H9 (cell line): Measurements from ENCODE around the gene CLCN6. TPM values are rescaled to one million over a fixed set of nuclear protein-coding genes. Genes with fewer than 3 reads are reported as not detected.
A peak's percentile ranks its signal among the peaks of the same experiment; 100 is the strongest.

Source experiments
- DNase-seq: peaks from one replicate; pipeline ENCODE4 v3.0.0-alpha.2; 2017
- H2AFZ ChIP-seq: one replicate; pipeline ENCODE4 v1.6.1; 2013; ENCODE audit warnings: mild to moderate bottlenecking, low read length, control low read depth, moderate library complexity
- H2AK5ac ChIP-seq: 2 replicates; pipeline ENCODE4 v1.6.1; 2013; ENCODE audit warnings: low read length, control low read depth, mixed read lengths; ENCODE audit not compliant: insufficient read length
- H2BK120ac ChIP-seq: one replicate; pipeline ENCODE4 v1.6.1; 2013; ENCODE audit warnings: low read depth, mild to moderate bottlenecking, low read length, control low read depth, inconsistent platforms; ENCODE audit not compliant: poor library complexity, severe bottlenecking
- H2BK12ac ChIP-seq: 2 replicates; pipeline ENCODE4 v1.6.1; 2013; ENCODE audit warnings: low read length, control low read depth, mixed read lengths, low read depth; ENCODE audit not compliant: insufficient read length
- H2BK15ac ChIP-seq: 2 replicates; pipeline ENCODE4 v1.6.1; 2013; ENCODE audit warnings: low read depth, low read length, control low read depth
- H2BK20ac ChIP-seq: one replicate; pipeline ENCODE4 v1.6.1; 2013; ENCODE audit warnings: low read depth, mild to moderate bottlenecking, low read length, control low read depth, inconsistent platforms; ENCODE audit not compliant: poor library complexity, severe bottlenecking
- H2BK5ac ChIP-seq: 2 replicates; pipeline ENCODE4 v1.6.1; 2013; ENCODE audit warnings: low read length, control low read depth, mixed read lengths; ENCODE audit not compliant: insufficient read length
- H3K14ac ChIP-seq: 2 replicates; pipeline ENCODE4 v1.6.1; 2013; ENCODE audit warnings: low read length, control low read depth; ENCODE audit not compliant: insufficient read depth
- H3K18ac ChIP-seq: 2 replicates; pipeline ENCODE4 v1.6.1; 2013; ENCODE audit warnings: low read depth, mild to moderate bottlenecking, mixed read lengths, low read length, control low read depth; ENCODE audit not compliant: insufficient read length
- H3K23ac ChIP-seq: 2 replicates; pipeline ENCODE4 v1.6.1; 2013; ENCODE audit warnings: low read length, control low read depth, mixed read lengths, low read depth; ENCODE audit not compliant: insufficient read length
- H3K23me2 ChIP-seq: 2 replicates; pipeline ENCODE4 v1.6.1; 2013; ENCODE audit warnings: low read depth, mild to moderate bottlenecking, mixed read lengths, low read length, control low read depth; ENCODE audit not compliant: insufficient read length, poor library complexity, severe bottlenecking
- H3K27ac ChIP-seq: 2 replicates; pipeline ENCODE4 v1.5.1; 2013; ENCODE audit warnings: low read length, control low read depth, mixed read lengths, low read depth; ENCODE audit not compliant: insufficient read length
- H3K27me3 ChIP-seq: 2 replicates; pipeline ENCODE4 v1.6.1; 2013; ENCODE audit warnings: low read length, control low read depth, inconsistent platforms; ENCODE audit not compliant: insufficient read depth
- H3K4ac ChIP-seq: 2 replicates; pipeline ENCODE4 v1.6.1; 2013; ENCODE audit warnings: low read depth, mild to moderate bottlenecking, control low read depth, inconsistent platforms, low read length, moderate library complexity
- H3K4me1 ChIP-seq: 2 replicates; pipeline ENCODE4 v1.6.1; 2013; ENCODE audit warnings: low read length, control low read depth, inconsistent platforms; ENCODE audit not compliant: insufficient read depth
- H3K4me2 ChIP-seq: 2 replicates; pipeline ENCODE4 v1.6.1; 2013; ENCODE audit warnings: low read length, control low read depth, mixed read lengths; ENCODE audit not compliant: insufficient read length, insufficient read depth
- H3K56ac ChIP-seq: 2 replicates; pipeline ENCODE4 v1.6.1; 2013; ENCODE audit warnings: low read depth, mild to moderate bottlenecking, mixed read lengths, low read length, control low read depth; ENCODE audit not compliant: insufficient read length
- H3K79me1 ChIP-seq: 2 replicates; pipeline ENCODE4 v1.6.1; 2013; ENCODE audit warnings: low read depth, mild to moderate bottlenecking, moderate library complexity, low read length, control low read depth, inconsistent platforms; ENCODE audit not compliant: insufficient read depth, poor library complexity, severe bottlenecking
- H3K79me2 ChIP-seq: 2 replicates; pipeline ENCODE4 v1.6.1; 2013; ENCODE audit warnings: low read length, control low read depth, inconsistent platforms; ENCODE audit not compliant: insufficient read depth
- H3K9ac ChIP-seq: 2 replicates; pipeline ENCODE4 v1.6.1; 2013; ENCODE audit warnings: low read length, control low read depth, mixed read lengths; ENCODE audit not compliant: insufficient read length; ENCODE audit errors: extremely low read depth
- H3K9me3 ChIP-seq: one replicate; pipeline ENCODE4 v1.6.1; 2013; ENCODE audit warnings: low read depth, low read length, inconsistent platforms; ENCODE audit not compliant: control insufficient read depth
- H3T11ph ChIP-seq: one replicate; pipeline ENCODE4 v1.6.1; 2013; ENCODE audit warnings: mild to moderate bottlenecking, low read length, control low read depth, inconsistent platforms
- H4K20me1 ChIP-seq: one replicate; pipeline ENCODE4 v1.6.1; 2013; ENCODE audit not compliant: control insufficient read depth, insufficient read length, insufficient read depth
- H4K5ac ChIP-seq: 2 replicates; pipeline ENCODE4 v1.6.1; 2013; ENCODE audit warnings: low read depth, mild to moderate bottlenecking, mixed read lengths, low read length, control low read depth; ENCODE audit not compliant: insufficient read length
- H4K8ac ChIP-seq: replicated peaks from 2 replicates; pipeline ENCODE4 v1.6.1; 2013; ENCODE audit warnings: low read length, control low read depth, mixed read lengths, low read depth; ENCODE audit not compliant: insufficient read length
- H4K91ac ChIP-seq: 2 replicates; pipeline ENCODE4 v1.6.1; 2013; ENCODE audit warnings: low read depth, mild to moderate bottlenecking, moderate library complexity, mixed read lengths, low read length, control low read depth; ENCODE audit not compliant: insufficient read length
- H3K27ac Mint-ChIP-seq, 3 experiments: 2 replicates in 2 of 3; 3 replicates in 1 of 3; pipeline ENCODE4 v1.8.0; 2020 to 2021; ENCODE audit warnings: mixed read lengths in 3 of 3, mild to moderate bottlenecking in 1 of 3, moderate library complexity in 1 of 3
- H3K27me3 Mint-ChIP-seq: 2 replicates; pipeline ENCODE4 v1.8.0; 2021; ENCODE audit warnings: low read depth, mild to moderate bottlenecking, moderate library complexity, mixed read lengths
- H3K36me3 Mint-ChIP-seq, 3 experiments: 2 replicates in 2 of 3; 3 replicates in 1 of 3; pipeline ENCODE4 v1.8.0; 2020 to 2021; ENCODE audit warnings: low read depth in 3 of 3, mixed read lengths in 3 of 3; ENCODE audit not compliant: insufficient read depth in 1 of 3
- H3K4me1 Mint-ChIP-seq, 2 experiments: 2 replicates each; pipeline ENCODE4 v1.8.0; 2020; ENCODE audit warnings: mixed read lengths in 2 of 2
- H3K4me3 Mint-ChIP-seq, 2 experiments: 2 replicates in 1 of 2; 3 replicates in 1 of 2; pipeline ENCODE4 v1.8.0; 2020 to 2021; ENCODE audit warnings: mild to moderate bottlenecking in 2 of 2, mixed read lengths in 2 of 2, moderate library complexity in 1 of 2
- H3K9me3 Mint-ChIP-seq, 2 experiments: 2 replicates in 1 of 2; 3 replicates in 1 of 2; pipeline ENCODE4 v1.8.0; 2020; ENCODE audit warnings: mild to moderate bottlenecking in 2 of 2, mixed read lengths in 2 of 2, moderate library complexity in 1 of 2
- CTCF ChIP-seq: fragments of 200-600 bp; sonication (generic); conservative IDR thresholded peaks from 3 replicates; pipeline ENCODE4 v1.8.0; 2021; ENCODE audit warnings: antibody characterized with exemption, mild to moderate bottlenecking
- WGBS: extraction: QIAGEN DNeasy Blood & Tissue Kit; methylation state at CpG from one replicate; pipeline ENCODE4 v1.1.7; 2013; ENCODE audit warnings: missing lambda C conversion rate, low lambda C conversion rate, mixed read lengths; ENCODE audit not compliant: insufficient read length; ENCODE audit errors: extremely low coverage; 5-methylcytosine and 5-hydroxymethylcytosine counted together
- total RNA-seq: library from RNA; stranded (reverse); gene quantifications from 2 replicates; pipeline ENCODE4 v1.2.1, GENCODE V29; 2021

The CLCN6 gene
- total RNA-seq, 1 experiment from 2014 or later, result 20.5 TPM

GRCh38 chr1:11802973-11803885 is 2.8 kb upstream of the CLCN6 start:
- peak overlapping the region; percentile 6 for H3K9ac ChIP-seq
- H2AFZ ChIP-seq, result no peak overlapping the region
- no peak overlapping the region for H3K27ac ChIP-seq

More at GRCh38 chr1:11802973-11803885, 2.8 kb upstream of the CLCN6 start:
- WGBS, result no CpG with 5 or more reads among the region's 28 CpGs
- peak overlapping the region; percentile 91 to 97 (median 94) for H3K27ac Mint-ChIP-seq
- Histone ChIP-seq H3K27me3 (no peaks in the 10 kb centered on the region), H2BK120ac (no peak overlapping the region), H3T11ph (no peak overlapping the region), H4K5ac (no peak overlapping the region), H2BK5ac (no peak overlapping the region), H4K8ac (no peak overlapping the region), H2BK20ac (no peak overlapping the region), H3K9me3 (no peaks in the 10 kb centered on the region), H3K79me2 (peaks cover 7% of the 10 kb centered on the region; the same call in 1 of the 2 replicates), H3K18ac (no peak overlapping the region), H4K20me1 (no peaks in the 10 kb centered on the region), H3K56ac (no peak overlapping the region), H3K4ac (no peak overlapping the region), H2BK15ac (no peak overlapping the region), H3K14ac (no peak overlapping the region), H3K79me1 (no peaks in the 10 kb centered on the region), H3K23me2 (peaks cover 13% of the 10 kb centered on the region), H2BK12ac (no peak overlapping the region), H3K23ac (no peak overlapping the region), H2AK5ac (no peak overlapping the region), H4K91ac (no peak overlapping the region), H3K4me1 (no peaks in the 10 kb centered on the region; the same call in 1 of the 2 replicates), H3K4me2 (peak overlapping the region; percentile 76)
- DNase-seq, result peak; percentile 98
- H3K4me1 Mint-ChIP-seq, result peaks cover 36 to 48% of the 10 kb centered on the region in 2 experiments
- peak; percentile 15; the same call in 1 of the 3 replicates for TF ChIP-seq CTCF
- H3K4me3 Mint-ChIP-seq, result peak overlapping the region; percentile 98 to 99
- peaks cover 18 to 42% (median 29%) of the 10 kb centered on the region in 3 experiments for H3K36me3 Mint-ChIP-seq
- H3K27me3 Mint-ChIP-seq, result no peaks in the 10 kb centered on the region; the same call in 1 of the 2 replicates
- H3K9me3 Mint-ChIP-seq, result no peaks in the 10 kb centered on the region
